Measurements from ENCODE around the gene GNA12.

DNA sequence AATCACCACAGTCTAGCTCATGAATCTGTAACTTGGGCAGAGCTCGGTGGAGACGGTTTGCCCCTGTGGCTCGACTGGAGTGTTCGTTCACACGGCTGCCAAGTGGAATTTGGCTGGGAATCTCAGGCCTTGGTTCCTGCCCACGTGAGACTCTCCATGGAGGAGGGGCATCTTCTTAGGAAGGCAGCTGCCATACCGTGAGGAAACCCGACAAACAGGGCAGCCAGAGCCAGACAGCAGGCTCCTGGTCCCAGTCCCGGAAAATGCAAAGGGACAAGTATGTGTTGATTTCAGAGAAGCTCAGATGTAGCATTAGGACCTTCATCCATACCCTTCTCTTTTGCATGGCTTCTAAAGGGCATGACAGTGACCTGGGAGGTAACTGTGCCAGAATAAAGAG, 129.5 kb downstream of the GNA12 start:
- no peak for TF ChIP-seq EZH2phosphoT487 (IDR thresholded peaks at IDR 0.05; ENCODE audit: insufficient read depth, low read depth)
- no peak for TF ChIP-seq EZH2 (IDR thresholded peaks at IDR 0.05; ENCODE audit: insufficient read depth, poor library complexity, severe bottlenecking)

Data from GM23248 (cell line).